Hepatic stellate cell (primary cell): ENCODE measurements around the gene SOBP.

Experiments
- DNase-seq: peaks from one replicate; pipeline ENCODE4 v3.0.0; 2011; ENCODE audit warnings: low spot score

Gene SOBP

GRCh38 chr6:107587451-107587850 lies 97.5 kb downstream of the SOBP start:
- no peak for DNase-seq

- DNase-seq: no peak
Measured at GRCh38 chr6:107589199-107589598, 99.3 kb downstream of the SOBP start.

- DNase-seq: no peak
Measured at GRCh38 chr6:107589934-107590333, 100.0 kb downstream of the SOBP start.

- DNase-seq: no peak
Measured at GRCh38 chr6:107590378-107590777, 100.5 kb downstream of the SOBP start.

GRCh38 chr6:107591346-107591745 lies 101.4 kb downstream of the SOBP start:
- DNase-seq: no peak

GRCh38 chr6:107592806-107593205 lies 102.9 kb downstream of the SOBP start:
- no peak for DNase-seq

GRCh38 chr6:107594736-107595135 lies 104.8 kb downstream of the SOBP start:
- DNase-seq: no peak

- no peak for DNase-seq
Measured at GRCh38 chr6:107598091-107598490, 108.2 kb downstream of the SOBP start.

GRCh38 chr6:107599043-107599442 lies 109.1 kb downstream of the SOBP start:
- no peak for DNase-seq

GRCh38 chr6:107600121-107600520 lies 110.2 kb downstream of the SOBP start:
- no peak for DNase-seq

GRCh38 chr6:107600936-107601335 lies 111.0 kb downstream of the SOBP start:
- DNase-seq: peak; percentile 35

- DNase-seq: no peak
Measured at GRCh38 chr6:107601406-107601805, 111.5 kb downstream of the SOBP start.

- DNase-seq: no peak
Measured at GRCh38 chr6:107602321-107603005, 112.5 kb downstream of the SOBP start.

- no peak for DNase-seq
Measured at GRCh38 chr6:107603006-107603370, 113.1 kb downstream of the SOBP start.

GRCh38 chr6:107604549-107604948 lies 114.6 kb downstream of the SOBP start:
- DNase-seq: no peak

GRCh38 chr6:107606407-107606806 lies 116.5 kb downstream of the SOBP start:
- DNase-seq: no peak

- DNase-seq: no peak
Measured at GRCh38 chr6:107607116-107607515, 117.2 kb downstream of the SOBP start.

- DNase-seq: peak; percentile 19
Measured at GRCh38 chr6:107611094-107611810, 121.3 kb downstream of the SOBP start.

- no peak for DNase-seq
Measured at GRCh38 chr6:107612762-107613415, 123.0 kb downstream of the SOBP start.

- no peak for DNase-seq
Measured at GRCh38 chr6:107613651-107614379, 123.9 kb downstream of the SOBP start.

GRCh38 chr6:107614828-107615227 lies 124.9 kb downstream of the SOBP start:
- no peak for DNase-seq

GRCh38 chr6:107616775-107617174 lies 126.9 kb downstream of the SOBP start:
- DNase-seq: no peak
